HG03432 (cell line): ENCODE results near the gene PHACTR1.

Experiments
- ATAC-seq: cut with Tn5 transposase; IDR thresholded peaks from one replicate; pipeline ENCODE4 v1.9.1; 2021; ENCODE audit warnings: mild to moderate bottlenecking, moderate library complexity; ENCODE audit not compliant: unreplicated experiment

PHACTR1 gene

DNA sequence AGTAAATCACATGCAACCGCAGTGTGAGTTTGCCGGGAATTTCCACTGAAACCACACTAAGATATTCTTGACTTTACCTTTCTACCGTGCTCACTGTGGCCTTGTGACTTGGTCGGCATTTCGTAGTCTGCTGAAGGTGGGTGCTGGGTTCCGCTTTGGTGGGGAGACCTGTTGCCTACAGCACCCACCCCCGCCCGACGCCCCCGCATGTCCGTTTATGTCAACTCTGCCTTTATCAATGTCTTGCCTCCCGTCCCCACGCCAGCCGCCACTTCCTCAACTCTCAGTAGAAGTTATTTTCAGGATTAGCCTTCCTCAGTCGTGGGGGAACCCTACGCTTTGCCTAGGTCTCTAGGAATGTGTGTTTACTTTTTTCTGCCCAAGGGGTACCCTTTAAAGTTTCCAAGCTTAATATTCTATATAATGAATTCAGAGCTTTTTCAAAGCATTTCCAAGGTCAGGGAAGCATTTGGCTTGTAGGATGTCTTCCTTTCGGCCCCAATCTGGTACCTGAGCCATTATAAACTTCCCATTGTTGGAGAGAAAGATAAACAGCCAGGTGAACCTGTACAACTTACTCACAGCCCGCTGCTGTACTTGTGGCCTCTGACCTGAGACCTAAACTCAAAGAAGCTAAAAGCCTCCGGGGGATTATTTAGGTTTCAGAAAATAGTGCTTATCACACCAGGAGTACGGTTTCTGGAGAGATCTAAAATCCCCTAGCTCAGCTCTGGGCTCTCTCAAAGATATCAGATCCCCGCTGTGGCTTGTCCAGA, 557.6 kb downstream of the PHACTR1 start:
- peak; percentile 55 for ATAC-seq

DNA sequence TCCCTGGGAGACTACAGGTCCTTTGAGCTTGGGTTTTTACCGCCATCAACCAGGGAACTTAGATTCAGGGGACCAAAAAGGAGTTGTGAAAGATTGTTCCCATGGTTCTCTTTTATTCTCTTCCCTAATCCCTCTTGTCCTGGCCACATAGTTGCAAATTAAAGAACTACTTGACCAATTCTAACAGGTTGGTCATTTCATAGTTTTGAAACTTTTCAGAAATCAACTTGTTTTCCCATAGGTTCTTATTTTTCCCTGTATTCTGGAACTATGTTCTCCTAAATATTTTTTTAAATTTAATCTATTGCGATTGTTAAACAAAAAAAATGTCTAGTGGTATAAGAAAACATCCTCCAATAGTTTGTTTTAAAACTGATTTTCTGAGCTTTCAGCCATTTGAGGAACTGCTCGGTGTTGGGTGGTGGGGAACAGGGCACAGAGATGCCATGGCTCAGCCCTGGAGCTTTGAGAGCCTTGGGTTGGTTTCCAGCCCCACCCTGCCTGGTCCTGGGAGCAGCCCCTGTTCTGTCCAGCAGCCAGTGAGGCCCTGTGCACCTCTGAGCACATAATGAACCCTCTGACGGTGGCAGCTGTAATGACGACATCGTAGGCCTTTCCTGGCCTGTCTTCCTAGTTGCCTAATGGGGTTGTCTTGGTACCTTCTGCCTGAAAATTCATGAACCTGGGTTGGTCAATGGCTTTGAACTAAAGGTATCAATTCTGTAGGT, 558.3 kb downstream of the PHACTR1 start:
- ATAC-seq, result no peak

DNA sequence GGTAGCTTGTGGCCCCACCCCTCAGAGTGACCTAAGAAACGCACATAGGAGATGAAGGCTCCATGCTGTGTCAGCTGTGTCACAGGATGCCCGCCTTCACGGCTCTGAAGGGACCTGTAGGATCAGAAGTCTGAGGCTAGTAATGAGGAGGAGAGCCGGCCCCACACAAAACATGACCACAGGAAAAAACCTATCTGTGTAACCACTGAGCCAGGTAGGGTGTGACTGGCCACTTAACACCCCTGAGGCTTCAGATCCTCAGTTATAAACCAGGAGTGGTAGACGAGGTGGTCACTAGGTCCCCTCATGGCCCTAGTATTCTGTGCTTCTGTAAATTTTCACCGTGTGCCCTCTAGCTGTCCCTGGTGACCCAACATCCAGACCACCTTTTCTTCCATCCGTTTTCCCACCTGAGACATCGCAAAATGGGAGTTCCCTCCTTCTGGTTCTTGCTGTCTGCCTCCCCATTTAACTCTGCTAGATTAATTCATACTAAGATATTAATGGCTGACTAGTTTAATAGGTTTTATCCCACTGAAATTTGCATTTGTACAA, 558.9 kb downstream of the PHACTR1 start:
- ATAC-seq, result no peak

DNA sequence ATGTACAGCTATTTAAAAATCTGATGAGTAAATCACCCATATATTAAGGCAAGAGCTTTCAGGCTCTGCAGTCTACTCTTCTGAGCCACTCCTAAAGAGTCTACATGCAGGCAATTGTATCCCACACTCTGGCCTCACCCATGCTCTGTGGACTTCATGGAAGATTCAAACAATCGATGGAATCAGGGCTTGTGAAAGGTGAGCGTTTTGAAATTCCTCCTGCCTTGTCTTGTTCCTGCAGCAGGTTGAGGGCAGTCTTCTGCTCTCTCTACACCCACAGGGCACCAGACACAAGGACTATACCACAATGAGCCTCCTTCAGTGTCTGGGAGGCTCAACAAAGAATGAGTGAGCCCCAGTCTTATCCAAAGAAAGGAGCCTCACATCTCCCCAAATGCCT, 560.7 kb downstream of the PHACTR1 start:
- ATAC-seq, result no peak

DNA sequence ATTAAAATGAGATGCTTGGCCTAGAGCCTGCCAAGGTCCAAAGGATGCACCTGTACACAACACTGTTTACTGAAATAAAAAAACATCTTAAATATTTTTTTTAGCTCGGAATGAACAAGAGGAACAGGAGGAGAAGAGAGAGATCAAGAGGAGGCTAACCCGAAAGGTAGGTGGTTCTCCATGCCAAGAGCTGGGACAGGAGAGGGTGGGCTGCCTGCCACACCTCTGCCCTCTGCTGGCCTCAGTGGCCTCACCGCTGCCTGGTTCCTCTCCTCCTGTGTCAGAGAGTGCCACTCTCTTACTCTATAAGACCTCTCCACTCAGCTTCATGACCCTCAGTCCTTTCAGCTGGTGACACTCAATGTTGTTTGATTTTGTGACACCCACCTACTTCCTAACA, 561.6 kb downstream of the PHACTR1 start:
- no peak for ATAC-seq

DNA sequence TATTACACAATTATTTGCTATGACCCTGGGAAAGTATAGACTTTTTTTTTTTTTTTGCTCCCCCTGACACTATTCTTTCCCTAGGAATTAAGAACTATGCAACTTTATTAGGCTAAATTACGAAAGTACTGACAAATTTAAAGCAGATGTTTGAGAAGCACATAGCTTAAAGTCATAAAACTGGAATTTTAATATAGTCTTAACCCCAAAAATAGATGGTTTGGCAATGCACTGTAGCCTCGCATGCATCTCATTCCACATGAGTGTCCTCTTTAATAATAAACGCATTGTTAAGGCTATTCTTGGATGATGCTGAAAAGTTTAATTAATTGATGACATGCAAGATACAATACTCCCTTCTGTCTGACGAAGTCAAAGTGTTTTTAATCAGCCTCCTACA, 562.4 kb downstream of the PHACTR1 start:
- no peak for ATAC-seq

DNA sequence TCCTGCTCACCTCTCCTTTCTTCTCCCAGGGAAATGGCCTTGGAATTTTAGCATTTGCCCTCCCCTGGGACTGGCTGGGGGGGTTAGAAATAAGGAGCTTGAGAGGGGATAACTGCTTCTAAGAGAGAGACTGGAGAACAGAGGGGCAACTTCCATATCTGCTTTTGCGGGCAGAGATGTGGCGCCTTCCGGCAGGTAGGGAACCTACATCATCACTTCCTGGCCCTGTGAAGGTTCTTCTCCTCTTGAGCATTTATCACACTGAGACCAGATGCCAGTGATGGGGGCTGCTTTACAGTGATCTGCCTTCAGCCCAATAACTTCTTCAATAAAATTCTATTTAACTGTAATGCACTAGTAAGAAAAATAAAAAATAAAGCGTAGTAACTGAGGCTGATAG, 563.7 kb downstream of the PHACTR1 start:
- ATAC-seq, result no peak

DNA sequence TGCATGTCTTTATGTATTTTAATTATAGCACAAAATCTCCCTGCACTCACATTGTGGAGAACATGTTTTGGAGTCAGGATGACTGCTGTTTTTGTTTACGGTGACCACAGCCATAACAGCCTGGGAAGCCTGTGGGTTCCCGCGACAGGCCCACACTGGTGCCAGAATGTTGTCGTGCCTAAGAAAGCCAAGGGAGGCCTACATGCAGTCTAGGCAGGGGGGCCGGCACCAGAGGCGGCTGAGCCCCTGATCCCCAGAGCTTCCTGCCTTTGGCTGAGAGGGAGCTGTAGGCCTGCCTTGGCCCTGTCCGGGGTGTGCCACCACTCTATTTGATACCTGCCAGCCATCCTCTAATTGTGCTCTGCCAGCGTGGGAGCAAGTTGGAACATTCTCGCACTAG, 565.1 kb downstream of the PHACTR1 start:
- ATAC-seq, result no peak

DNA sequence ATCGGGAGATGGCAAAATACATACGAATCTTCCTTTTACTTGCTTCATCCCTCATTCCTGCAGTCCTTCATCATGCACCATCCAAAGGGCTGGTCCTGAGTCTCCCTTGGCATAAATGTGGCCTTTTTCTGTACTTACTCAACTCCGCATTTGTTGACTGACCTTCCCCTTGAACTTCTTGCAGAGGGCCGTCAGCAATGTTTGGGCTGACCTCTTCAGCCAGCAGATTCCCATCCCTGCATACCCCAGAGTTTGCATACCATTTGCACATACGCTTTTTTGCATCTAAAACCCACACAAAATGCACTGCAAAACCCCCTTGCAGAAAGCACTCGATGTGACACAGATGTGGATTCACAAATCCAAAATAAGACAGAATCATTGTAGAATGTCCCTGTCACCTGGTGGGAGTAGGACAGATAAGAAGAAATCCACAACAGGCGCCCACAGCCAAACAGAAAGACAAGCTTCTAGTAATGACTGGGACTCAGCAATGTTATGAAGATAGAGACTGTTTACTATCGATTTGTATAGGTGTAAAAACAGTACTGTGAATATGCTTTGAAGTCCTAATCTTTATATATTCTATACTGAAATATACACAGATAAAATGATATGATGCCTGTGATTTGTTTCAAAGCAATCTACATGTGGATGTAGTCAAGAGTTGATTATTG, 566.0 kb downstream of the PHACTR1 start:
- ATAC-seq, result no peak

DNA sequence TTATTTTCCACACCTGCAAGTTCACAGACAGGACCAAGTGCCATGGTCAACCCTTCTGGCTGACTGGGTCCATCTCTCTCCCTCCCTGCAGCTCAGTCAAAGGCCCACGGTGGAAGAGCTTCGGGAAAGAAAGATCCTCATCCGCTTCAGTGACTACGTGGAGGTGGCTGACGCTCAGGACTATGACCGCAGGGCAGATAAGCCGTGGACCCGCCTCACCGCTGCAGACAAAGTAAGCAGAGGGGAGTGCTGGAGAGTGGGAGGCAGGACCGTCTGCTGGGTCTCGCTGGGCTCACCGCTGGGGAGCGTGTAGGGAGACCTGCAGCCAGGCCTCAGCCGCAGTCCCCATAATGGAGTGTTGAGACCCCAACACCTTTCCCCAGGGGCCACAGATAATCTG, 566.8 kb downstream of the PHACTR1 start:
- ATAC-seq, result no peak

DNA sequence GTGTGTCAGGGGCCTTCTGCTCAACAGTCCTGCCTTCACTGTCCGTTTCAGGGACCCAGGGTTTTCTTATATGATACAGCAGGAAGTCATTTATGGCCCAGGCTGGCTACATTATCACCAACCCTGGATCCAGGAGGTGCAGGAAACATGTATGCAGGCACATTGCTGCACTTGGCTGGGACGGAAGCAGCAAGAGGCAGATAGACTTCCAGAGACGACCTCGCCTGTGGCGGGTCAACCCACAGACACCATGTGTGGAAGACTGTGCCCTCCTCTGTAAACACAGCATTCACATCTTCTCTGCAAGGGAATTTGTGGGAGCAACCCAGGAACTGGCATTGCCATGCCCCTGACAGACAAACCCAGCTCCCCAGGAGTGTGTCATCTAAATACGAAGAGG, 568.1 kb downstream of the PHACTR1 start:
- ATAC-seq, result no peak

DNA sequence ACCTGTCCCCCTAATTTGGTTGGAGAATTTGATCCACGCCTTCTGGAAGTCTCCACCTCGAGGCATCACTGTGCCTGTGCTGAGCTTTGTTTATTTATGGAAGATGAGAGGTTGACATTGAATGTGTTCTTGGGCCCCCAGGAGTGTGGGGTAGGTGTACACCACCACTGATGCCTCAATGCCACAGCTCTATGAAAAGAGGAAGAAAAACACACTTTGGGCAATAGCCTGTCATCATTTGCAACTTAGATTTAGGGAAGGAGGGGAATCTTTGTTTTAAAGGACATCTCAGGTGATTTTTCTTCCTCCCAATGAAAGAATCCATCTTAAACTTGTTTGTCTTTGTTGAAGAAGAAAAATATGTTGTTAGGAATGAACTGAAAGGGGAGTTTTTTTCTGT, 569.1 kb downstream of the PHACTR1 start:
- no peak for ATAC-seq

DNA sequence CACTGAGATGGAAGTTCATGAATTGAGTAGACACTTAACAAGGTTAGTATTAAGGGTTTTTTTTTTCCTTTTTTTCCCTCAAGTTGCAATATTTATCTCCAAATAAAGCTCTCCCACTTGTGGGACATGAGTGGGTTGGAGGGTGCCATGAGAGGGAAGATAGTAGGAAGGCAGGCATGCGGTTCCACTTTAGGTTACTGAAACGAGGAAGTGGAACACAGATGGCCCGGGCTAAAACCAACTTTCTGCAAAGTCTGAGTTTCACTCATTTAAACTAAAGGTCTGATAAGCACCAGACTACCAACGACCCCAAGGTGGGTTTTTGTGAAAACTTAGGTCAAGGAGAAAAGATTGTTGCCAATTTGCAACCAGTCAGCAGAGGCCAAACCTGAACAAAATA, 569.6 kb downstream of the PHACTR1 start:
- peak; percentile 50 for ATAC-seq

DNA sequence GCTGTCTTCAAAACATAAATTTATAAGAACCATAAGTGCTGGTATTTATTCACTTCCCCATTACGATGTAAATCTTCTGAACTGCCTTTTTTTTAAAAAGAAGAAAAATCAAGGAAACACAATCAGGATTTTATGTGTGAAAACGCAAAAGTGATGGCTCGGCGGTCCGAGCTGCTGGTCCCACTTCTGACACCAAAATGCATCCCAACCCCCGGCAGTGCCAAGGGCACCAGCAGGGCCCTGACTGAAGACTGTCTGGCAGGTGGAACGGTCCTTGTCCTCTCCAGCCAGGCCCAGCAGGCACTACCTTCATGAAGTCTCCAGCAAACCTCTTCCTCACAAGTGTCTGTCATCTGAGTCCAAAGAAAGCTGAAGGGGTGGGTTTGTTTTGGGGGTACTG, 570.5 kb downstream of the PHACTR1 start:
- no peak for ATAC-seq

DNA sequence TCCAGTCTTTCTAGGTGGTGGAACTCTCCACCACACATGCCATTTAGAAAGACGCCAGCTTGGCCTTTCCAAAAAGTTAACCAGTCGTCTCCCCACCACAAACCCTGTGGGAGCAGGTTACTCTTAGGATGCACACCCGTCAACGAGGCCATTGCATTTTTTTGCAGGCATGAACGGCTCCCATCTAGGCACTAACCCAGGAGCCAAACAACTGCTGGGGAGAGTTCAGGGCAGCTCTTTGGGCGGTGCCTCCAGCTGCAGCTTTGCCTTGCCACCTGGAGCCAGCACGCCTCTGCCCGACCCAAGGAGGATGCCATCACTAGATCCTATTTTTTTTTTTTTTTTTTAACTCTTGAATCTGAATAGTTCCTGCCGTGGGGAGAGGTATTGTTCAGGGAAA, 571.9 kb downstream of the PHACTR1 start:
- ATAC-seq, result no peak

DNA sequence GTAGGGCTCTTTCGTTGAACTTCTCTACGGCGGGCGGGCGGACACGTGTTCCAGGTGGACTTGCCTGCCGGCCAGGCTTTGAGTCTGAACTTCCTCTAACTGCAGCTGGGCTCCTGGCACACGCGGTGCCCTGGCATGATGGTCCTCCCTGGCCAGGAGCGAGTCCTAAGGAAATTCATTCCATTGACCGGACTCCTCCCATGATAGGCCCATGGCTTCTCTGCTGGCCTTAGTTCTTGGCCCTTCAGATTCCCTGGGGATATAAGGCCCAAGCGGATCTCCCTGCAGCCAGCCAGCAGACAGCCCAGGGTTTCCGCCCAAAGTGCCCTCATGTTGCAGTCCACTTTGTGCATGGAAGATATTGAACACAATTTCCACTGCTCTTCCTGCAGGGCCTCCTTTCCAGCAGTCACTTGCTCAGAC, 572.4 kb downstream of the PHACTR1 start:
- ATAC-seq, result no peak

DNA sequence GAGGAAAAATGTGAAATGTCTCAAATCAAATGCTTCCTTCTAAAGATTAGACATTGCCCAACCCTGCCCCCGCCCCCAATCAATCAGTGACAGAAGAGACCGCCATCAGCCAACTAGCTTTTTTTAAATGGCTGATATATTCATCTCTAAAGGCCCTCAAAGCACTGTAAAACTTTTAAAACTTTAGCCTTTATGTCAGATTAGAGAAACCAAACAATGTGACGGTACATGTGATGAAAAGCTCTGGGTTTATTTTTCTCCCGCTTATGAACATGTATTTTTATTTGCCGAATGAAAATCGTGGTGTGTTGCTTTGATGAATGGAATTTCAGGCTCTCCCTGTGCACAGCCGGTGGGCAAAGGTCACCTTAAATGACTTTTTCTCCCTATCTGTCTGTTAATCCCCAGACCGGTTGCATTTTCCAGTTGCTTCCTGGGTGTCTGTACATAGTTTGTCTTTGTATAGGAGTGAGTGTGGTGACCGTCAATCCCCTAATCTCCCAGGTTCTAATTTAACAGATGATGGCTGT, 573.3 kb downstream of the PHACTR1 start:
- no peak for ATAC-seq

DNA sequence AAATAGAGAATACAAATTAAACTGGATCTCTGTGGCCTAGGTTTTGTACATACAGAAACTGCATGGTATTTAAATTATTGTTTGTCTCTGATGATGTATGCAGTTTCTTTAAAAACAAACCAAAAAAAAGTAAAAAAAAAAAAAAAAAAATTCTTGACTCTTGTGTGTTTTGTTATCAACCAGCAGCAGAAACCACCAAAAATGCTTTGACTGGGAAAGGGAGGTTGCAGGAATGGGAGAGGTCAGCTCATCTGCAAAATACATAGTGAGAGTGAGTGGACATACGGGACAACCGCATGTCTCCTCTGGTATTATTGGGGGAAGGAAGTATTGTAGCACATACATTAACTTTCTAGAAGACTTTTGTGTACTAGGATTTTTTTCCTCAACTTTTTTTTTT, 573.8 kb downstream of the PHACTR1 start:
- ATAC-seq, result no peak

DNA sequence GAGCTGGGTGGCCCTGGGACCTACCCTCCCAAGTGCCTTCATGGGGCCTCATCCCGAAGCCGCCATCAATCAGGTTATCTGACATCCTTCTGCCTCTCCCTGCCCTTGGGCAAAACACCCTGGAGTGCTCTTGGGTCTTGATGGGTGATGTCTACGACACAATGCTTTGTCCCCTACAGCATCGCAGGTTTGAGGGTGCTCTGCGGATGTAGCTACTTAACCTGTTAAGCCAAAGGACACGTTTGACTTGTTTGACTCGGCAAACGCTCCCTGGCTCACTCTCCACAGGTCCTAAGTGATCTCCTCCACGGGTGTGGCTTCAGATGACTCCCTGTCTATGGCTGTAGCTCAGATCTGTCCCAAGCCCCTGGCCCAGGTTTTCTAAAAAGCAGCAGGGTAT, 576.2 kb downstream of the PHACTR1 start:
- ATAC-seq, result no peak

DNA sequence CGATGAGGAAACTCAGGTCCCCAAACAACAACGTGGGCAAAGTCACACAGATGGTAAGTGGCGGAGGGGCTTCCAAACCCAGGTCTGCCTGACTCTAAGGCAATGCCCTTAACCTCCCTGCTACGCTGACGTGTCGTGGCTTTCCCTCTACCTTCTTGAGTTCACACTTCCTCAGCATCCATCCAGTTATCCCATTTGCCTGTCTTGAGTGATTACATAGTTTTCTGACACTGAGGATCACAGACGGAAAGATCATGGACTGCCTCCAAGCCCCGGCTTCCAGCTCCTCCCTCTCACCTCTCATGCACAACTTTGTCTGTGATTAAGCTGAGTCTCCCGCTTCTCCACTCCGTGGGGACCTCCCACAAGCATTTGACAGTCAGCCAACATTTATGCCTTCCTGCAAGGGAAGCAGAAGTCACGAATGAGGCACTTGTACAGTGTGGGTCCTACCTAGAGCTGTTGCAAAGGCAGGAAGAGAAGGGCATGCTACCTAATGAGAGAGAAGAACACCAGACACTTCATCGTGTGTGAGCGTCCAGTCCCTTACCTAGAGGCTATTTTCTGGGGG, 578.0 kb downstream of the PHACTR1 start:
- no peak for ATAC-seq

DNA sequence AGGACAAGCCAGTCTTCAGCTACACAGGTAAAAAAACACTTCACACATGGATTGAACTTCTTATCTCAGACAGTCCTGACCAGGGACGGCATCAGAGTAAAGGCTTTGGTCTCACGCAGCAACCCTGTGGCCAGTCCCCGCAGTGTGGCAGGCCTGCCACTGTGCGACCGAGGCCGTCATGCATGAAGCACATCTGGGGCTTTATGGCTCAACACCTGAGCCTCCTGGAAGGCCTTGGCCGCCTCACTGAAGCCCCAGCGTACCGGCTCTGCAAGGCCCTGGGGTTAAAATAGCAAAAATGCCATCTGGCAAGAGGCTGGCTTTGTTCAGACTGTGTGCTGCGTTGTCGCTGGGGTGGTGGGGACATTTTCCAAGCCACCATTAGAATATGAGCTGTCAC, 579.0 kb downstream of the PHACTR1 start:
- ATAC-seq, result no peak
